Colon (tissue), 2 donors: ENCODE results near the gene GRID2.
"Not testable (repeated sequence)": the region's sequence is repeated elsewhere in the genome, so short reads cannot be mapped to it uniquely, and the experiment has no call there.

Experiments used
- FAIRE-seq: peaks from 2 replicates; lab custom pipeline; 2012; peaks lifted over from hg19 to GRCh38; lab: Jason Lieb, UNC
- donor health status: control.
- donor health status: control.

Gene GRID2

DNA sequence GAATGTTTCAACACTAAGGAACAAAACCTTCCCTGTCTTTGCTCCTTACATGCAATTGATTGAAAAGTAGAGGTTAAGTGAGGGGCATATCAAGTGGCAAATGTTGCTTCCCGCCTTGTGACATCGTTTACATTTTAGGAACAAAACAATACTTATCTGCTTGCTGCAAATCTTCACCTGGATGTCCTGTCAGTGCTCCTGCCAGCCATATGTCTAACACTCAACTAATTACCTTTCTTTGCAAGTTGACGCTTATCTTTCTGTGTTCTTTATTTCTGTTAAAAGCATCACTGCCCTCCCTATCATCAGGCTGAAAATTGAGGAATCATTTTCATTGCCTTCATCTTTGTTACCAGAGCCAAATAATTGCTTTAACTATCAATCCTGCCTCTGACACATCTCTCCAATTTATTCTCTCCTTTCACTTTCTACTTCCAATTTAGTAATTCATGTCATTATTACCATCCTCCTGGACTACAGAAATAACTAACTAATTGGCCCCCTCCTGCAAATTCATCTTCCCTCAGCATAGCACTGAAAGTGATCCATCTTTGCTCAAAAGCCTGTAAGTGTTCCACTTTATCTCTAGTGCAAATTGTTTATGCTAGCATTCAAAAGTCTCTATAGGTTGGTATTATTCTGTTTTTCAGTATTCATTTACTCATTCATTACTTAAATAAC lies 1226.1 kb downstream of the GRID2 start:
- no peak for FAIRE-seq

DNA sequence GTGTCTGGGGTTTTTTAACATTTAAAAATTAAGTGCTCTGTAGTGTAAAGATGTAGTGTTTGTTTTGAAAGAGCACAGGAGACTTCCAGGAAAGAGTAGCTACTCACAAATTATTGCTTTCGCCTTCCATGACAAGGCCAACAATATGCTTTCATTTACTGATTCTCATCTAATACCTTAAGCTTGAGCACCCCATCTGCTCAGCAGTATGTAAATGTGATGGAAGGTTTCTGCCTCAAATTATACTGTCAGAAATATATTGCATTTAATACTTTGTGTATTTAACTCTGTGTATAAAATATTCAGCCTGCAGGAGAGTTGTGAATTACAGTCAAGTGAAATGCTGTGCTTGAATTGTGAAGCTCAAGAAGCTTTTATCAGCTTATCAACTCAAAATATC lies 1228.5 kb downstream of the GRID2 start:
- no peak for FAIRE-seq

DNA sequence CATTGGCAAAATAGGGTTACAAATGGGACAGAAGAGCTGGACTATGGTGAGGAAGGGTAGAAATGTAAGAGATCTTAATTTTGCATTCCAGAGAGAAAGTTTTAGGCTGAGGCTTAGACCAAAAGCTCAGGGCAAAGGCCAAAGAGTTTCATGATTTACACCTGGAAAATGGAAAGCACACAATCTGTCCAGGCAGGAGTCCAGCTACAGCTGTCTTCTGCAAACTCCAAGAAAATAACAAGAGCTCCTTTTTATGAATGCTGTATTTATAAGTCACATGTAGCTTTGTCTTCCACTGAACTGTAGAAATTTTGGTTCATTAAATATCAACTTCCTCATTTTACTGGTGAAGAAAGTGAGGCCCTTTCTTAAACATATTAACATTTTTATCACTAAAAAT lies 1236.8 kb downstream of the GRID2 start:
- no peak for FAIRE-seq

DNA sequence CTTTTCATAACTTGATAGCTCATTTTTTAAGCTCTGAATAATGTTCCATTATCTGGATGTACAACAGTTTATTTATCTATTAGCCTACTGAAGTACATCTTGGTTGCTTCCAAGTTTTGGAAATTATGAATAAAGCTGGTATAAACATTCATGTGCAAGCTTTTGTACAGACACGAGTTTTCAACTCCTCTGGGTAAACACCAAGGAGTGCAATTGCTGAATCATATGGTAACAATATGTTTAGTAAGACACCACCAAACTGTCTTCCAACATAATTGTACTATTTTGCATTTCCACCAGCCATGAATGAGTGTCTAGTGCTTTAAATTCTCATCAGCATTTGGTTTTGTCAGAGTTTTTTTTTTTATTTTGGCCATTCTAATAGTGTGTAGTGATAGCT lies 1258.1 kb downstream of the GRID2 start:
- FAIRE-seq = no peak

DNA sequence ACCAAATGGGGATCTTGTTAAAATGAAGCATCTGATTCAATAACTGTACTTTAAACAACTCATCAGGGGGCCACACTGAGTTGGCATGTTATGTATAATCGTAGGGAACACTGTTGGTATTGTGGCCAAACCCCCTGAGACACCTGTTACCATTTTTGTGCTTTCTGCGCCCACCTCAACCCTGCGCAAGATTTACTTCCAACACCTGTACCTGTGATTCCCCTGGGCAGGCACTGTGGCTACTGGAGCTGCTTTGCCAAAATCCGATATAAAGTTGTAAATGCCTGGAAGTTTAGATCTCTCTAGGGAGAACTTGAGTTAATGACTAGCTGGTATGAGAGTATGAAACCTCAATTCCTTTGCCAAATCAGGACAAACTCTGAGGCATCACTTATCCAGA lies 1265.0 kb downstream of the GRID2 start:
- FAIRE-seq = no peak

DNA sequence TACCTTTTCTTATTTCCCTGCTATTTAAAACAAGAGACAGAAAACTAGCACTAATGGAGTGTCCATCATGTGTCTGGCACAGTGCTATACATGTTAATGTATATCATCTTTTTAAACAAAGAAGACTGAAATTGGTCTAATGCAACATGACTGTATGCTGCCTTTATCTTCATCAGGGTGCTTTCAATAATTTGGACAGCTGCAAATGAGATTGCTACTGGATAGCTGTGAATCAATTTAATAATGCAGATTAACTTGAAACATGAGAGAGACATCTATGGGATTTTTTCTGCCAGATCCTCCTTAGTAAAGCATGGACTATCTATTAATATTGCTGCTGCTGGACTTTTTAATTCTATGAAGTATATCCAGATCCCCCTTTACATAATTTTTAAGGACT lies 1269.5 kb downstream of the GRID2 start:
- FAIRE-seq = no peak

DNA sequence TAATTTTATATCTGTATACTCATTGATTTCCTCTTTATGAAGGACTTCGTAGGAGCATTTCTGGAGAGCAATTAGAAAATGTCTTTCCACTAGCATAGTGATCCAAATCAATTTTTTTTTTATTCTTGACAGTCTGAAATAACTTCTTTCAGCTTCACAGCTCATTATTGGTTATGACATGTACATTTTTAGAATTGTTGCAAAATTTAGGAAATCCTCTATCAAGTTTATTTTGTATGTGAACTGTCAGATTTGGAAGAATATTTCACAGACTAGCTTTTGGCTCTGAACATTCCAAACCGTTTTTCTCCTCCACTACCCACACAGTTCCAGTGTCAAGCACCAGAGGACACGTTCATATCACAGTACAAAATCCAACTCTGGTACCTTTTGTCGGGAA lies 1275.2 kb downstream of the GRID2 start:
- no peak for FAIRE-seq

DNA sequence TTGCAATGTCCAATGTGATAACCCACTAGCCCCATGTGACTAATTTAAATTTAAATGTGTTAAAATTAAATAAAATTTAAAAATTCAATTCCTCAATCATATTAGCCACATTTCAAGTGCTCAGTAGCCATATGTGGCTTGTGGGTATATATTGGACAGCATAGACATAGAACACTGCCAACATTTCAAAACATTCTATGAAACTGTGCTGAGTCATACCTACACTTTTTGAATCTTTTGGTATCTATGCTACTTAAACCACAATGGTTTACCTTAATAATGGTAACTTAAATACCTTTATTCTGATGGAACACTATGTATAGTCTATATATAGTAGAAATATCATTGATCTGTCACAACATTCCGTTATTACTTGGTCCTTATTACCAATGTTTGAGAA lies 1301.4 kb downstream of the GRID2 start:
- FAIRE-seq = no peak

DNA sequence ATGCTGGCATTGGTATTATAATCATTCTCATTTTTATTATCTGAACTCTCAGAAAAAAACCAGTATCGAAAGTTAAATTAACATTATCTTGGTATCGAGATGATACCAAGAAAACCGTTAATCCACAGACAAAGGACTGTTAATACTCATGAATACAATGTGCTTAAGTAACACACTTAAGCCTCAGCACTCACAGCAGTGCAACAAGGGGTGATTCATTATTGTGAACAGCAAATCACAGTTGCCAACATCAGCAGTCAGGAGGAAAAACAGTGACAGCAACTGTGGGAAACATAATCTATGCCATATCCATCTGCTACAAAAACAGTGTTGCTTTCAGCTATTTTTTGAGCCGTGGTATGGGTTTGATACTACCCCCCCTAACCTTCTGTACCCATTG lies 1313.8 kb downstream of the GRID2 start:
- no peak for FAIRE-seq

DNA sequence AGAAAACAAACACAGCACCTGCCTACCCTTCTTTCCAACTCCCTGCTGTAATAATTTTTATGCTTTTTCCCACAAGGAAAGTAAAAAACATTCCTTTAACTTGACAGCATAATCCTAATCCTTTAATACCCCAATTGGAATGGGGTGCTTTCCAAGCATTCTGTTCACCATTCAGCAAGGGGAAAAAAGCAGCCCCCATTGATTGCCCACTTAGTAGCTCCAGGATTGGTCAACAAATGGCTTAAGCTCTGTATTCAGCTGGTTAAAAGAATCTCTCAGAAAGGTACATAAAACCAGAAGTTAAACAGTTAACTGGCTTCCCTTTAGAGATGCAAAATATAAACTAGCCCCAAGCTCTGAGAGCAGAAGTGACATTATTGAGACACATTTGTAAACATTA lies 1330.0 kb downstream of the GRID2 start:
- no peak for FAIRE-seq

DNA sequence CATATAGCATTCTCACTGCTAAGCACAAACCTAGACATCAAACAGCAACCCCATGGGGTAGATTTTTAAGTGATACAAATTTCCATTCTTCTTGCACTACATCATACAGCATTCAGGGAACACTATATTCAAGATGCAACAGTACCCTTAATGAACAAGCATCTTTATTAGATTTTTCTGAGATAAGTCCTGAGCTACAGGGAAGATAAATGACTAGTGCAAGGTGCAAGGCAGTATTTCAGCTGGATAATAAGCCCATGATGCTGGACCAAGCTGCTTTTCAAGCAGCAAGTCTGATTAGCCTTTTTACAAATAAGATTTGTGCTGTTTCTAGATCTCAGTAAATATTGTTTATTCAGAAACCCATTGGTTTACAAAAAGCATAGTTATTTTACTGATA lies 1332.2 kb downstream of the GRID2 start:
- FAIRE-seq = no peak

DNA sequence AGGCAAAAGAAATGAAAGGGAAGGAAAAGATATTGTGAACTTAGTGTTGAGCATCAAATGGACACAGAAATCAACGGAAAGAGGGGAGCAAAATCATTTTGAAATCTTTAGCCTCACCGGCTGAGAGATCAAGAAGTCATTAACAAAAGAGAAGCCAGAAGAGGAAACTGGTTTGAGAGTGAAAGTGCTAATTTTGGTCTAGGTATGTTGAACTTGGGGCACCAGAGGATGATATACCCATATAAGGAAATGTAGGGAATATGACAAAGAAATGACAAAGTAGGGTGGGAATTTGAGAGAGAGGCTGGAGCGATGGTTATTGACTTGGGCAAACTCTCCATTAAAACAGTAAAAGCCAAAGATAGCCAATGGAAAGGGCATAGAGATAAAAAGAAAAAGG lies 1341.4 kb downstream of the GRID2 start:
- FAIRE-seq = no peak

DNA sequence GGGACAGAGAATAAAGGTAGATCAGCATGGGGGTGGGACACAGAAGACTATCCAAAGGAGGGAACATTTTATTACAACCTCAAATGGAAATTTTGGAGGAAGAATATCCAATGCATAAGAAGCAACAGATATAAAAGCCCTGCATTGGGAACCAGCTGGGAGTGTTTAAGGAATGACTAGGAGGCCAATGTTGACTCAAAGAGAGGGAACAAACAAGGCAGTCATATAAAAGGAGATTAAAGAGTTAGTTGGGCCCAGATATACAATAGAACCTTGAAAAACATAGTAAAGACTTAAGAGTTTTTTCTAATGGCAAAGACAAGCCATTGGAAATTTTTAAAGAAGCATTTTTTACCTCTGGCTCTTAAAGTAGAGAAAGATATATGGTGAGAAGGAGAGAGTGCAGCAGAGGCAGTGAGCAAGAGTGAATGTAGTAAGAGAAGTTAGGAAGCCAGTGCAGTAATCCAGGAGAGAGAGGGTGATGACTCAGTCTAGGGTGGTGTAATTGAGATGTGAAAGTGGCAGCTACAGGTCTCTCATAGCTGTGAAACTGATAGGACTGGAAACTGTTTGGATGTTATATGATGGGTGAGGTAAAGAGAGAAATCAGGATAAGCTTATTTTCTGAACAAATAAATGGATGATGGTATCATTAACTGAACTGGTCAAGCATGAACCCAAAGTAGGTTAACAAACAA lies 1342.6 kb downstream of the GRID2 start:
- FAIRE-seq = no peak

DNA sequence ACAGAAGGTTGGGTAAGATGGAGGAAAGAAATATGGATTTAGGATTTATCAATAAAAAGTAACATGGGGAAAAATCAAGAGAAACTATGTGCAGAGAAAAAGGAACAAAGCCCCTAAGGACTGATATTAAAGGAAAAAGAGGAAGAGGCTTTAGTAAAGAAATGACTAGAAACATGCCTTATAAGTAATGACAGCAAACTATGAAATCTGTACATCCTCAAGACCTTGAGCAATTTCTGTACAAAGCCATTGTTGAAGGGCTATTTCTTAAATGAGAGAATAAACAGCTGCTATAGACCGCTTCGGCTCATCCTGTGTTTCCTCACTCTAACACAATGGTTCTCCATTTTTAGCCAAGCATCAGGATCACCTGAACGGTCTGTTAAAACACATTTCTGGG lies 1344.5 kb downstream of the GRID2 start:
- FAIRE-seq = no peak

DNA sequence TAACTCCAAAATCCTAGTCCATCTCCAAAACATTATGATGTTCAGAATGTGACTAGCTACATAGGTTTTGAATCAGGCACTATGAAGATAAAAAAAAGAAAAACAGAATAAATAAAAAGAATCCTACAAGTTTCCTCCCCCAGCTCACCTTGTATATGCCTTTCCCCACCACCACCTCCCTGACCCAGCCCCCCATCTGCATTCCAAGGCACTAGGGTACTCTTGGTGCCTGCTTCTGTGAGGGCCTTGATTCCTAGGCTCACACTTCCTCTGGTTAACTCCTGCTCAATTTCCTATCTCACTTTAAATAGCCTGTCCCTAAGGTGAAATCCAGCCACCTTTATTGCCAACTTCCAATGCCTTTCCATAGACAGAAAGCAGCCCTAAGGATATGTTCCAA lies 1346.1 kb downstream of the GRID2 start:
- FAIRE-seq = no peak

DNA sequence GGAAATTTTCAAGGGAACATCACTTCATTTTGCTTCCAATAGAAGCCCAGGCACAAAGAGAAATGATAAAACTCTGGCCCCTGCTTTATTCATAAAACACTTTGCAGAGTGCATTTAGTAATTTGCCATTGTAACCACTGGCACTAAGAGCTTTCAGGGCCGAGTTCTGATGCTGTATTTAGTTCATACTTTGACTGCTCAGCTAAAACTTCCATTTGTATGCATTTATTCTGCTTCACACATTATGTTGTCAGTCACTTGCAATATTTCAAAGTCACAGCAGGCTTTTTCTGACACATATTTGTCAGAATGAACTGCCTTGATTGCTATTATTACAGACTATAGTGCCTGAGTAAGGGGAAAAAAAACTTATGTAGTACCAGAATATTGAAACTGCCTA lies 1350.4 kb downstream of the GRID2 start:
- FAIRE-seq = no peak

DNA sequence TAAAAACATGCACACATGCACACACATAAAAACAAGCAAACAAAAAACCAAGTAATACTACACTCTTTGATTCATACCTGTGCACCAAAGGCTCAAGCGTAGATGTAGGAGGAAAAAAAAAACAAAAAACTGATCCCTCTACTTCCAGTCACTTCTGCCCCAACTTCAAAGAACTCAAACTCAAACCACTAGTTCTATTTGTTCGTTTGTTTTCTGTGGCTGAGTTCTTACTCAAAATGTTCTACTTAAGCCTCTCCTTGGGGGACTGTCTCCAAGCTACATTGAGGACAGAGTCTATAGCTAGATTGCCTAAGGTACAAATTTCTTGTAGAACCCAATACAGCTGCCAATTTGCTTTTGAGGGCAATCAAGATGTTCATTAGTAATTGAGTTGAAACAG lies 1353.8 kb downstream of the GRID2 start:
- no peak for FAIRE-seq

DNA sequence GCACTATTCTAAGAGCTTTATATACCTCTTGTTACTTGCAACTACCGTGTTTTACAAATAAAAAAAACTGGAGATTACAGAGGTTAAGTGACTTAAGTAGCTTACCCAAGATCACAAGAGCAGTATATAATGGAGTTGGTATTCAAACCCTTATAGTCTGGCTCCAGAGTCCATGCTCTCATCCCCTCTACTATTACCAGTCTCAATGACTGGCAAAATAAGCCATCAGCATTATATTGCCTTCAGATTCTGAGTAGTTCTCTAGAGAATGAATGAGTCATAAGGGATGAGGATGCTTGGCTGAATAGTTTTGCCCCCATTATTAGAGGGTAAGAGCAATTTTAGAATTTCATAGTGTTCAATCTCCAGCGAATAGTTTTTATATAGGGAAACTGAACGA lies 1354.7 kb downstream of the GRID2 start:
- FAIRE-seq = no peak

DNA sequence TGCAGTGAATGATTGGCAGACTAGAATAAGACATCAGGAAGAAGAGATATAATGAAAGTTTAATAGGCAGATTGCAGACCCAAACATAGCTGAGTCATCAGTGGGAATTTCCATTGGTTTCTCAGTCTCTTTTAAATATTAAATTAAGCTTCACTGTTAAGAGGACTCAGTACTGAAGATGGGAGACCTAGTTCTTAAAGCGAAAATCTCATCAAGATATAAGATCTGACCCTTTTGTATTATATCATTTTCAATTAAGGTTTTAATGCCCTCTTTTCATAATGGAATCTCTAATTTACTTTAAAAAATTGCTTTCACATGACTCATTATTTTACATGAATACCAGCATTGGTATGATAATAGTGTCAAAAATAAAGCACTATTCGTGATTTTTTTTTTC lies 1355.9 kb downstream of the GRID2 start:
- FAIRE-seq = no peak

DNA sequence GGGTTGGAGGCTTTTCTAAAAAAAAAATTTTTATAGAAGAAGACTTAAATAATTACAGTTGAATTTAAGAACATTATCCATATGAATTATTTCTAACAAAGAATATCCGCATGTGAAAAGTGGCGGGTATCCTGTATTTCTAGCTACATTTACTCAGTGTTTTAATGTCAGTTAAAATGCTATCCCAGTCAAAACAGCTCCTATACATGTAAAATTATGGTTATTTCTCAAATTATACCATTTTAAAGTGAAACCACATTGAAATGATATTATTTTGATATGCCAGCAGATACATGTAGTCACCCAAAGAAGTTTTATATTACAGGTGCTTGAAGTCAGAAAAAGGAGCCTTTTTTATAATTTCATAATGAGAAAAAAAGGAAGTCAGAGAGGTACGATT lies 1356.3 kb downstream of the GRID2 start:
- FAIRE-seq = no peak

DNA sequence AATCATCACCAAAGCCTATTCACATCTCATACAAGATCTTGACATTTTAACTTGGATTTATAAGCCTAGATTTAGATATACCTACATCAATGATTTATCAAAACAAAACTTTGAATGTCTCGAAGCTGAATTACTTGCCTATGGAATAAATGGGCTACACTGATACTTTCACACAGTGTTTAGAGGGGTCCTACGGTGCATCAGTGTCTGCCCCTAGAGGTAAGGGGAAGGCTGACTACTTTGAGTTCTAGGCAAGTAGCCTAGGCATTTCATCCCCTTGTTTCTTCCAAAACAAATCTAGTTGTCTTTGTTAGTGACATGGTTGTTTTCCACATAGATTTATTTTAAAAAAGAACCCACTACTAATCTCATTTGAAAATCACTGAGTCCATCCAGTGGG lies 1366.7 kb downstream of the GRID2 start:
- no peak for FAIRE-seq

DNA sequence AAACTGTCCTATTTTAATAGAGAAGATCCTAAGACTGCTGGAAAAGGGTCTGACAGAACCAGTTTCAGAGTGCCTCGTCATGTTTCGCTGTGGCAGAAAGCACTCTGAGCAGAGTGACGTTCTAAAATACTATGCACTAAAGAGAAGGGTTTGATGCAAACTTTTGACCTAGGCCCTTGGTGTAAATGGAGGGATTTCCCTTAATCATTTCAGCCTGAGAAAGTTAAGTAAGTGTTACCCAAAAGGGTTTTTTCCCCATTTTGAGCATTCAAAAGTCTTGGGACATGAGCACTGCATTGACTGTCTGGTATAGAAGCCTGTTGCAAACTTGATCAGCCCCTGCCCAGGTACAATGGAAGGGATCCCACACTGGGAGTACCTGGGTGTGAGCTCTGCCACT lies 1367.3 kb downstream of the GRID2 start:
- FAIRE-seq = no peak

DNA sequence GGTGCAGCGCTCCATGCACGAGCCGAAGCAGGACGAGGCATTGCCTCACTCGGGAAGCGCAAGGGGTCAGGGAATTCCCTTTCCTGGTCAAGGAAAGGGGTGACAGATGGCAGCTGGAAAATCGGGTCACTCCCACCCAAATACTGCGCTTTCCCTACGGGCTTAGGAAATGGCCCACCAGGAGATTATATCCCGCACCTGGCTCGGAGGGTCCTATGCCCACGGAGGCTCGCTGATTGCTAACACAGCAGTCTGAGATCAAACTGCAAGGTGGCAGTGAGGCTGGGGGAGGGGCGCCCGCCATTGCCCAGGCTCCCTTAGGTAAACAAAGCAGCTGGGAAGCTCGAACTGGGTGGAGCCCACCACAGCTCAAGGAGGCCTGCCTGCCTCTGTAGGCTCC lies 1373.2 kb downstream of the GRID2 start:
- FAIRE-seq = not testable (repeated sequence)

DNA sequence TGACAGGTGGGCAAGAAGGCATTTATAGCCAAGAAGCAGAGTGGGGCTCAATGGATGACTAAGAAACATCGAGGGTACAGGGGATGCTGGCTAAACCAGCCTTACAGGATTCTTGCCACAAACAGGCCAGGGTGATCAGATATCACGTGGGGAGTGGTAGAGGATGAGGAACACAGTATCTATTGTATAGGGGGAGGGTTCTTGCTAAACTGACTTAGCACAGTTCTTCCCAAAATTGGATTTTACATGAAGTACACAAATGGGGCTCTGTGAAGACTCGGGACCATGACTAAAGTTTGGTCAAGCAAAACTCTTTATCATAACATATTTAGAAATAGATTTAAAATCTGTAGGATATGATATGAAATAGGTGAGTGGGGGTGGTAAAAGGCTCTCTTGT lies 1380.8 kb downstream of the GRID2 start:
- FAIRE-seq = no peak
